ENCODE data around the gene RHBDL2.

RHBDL2 gene

GRCh38 chr1:38941527-38942019 lies at the start of gene RHBDL2:
TSS of gene RHBDL2 (minus strand) at chr1:38941830. CDS start at chr1:38919212, 22,618 bp downstream.
- no peak within 1 kb of the TSS for H3K4me2 ChIP-seq (ENCODE audit: low read length)
- no peaks in the 10 kb centered on the region for H3K79me2 ChIP-seq (ENCODE audit: control insufficient read depth, low read length)
- no peak within 1 kb of the TSS for H3K27ac ChIP-seq (ENCODE audit: low read depth, low read length)
- no peaks in the 10 kb centered on the region for H3K36me3 ChIP-seq (ENCODE audit: control insufficient read depth, low read length)
- no peaks in the 10 kb centered on the region for H3K9me2 ChIP-seq (replicated peaks; ENCODE audit: control insufficient read depth, low read length)
- no peaks in the 10 kb centered on the region for H3K9me3 ChIP-seq (ENCODE audit: control insufficient read depth, insufficient read depth, low read length)
- H3F3A ChIP-seq (ENCODE audit: control insufficient read depth, insufficient read depth), result no peaks in the 10 kb centered on the region
- TF ChIP-seq EZH2phosphoT487 (IDR thresholded peaks at IDR 0.05; ENCODE audit: borderline replicate concordance, low read length) (no peak), CTCF (IDR thresholded peaks at IDR 0.05; ENCODE audit: low read depth, low read length, poor library complexity, severe bottlenecking) (no peak)
- no peaks in the 10 kb centered on the region for H4K20me1 ChIP-seq (ENCODE audit: control insufficient read depth, insufficient read depth, low read depth, low read length)
- no peak within 1 kb of the TSS for H3K4me3 ChIP-seq (ENCODE audit: low read length)
- no peaks in the 10 kb centered on the region for H3K4me1 ChIP-seq (ENCODE audit: control insufficient read depth, low read length)
- no peaks in the 10 kb centered on the region for H3K27me3 ChIP-seq (ENCODE audit: control insufficient read depth, low read length)

GRCh38 chr1:38990738-38991637 lies 49.4 kb upstream of the RHBDL2 start, which contains the start of gene AKIRIN1:
TSS of gene AKIRIN1 (plus strand) at chr1:38991276. CDS start at chr1:38991381, 105 bp downstream.
- H3K36me3 ChIP-seq (ENCODE audit: control insufficient read depth, low read length), result peaks cover 33% of the 10 kb centered on the region
- H3K9me3 ChIP-seq (ENCODE audit: control insufficient read depth, insufficient read depth, low read length), result no peaks in the 10 kb centered on the region
- peaks cover 17% of the 10 kb centered on the region for H4K20me1 ChIP-seq (ENCODE audit: control insufficient read depth, insufficient read depth, low read depth, low read length)
- H3K9me2 ChIP-seq (replicated peaks; ENCODE audit: control insufficient read depth, low read length), result no peaks in the 10 kb centered on the region
- no peaks in the 10 kb centered on the region for H3F3A ChIP-seq (ENCODE audit: control insufficient read depth, insufficient read depth)
- peaks cover 4% of the 10 kb centered on the region; the same call in 1 of the 2 replicates for H3K27me3 ChIP-seq (ENCODE audit: control insufficient read depth, low read length)
- H3K27ac ChIP-seq (ENCODE audit: low read depth, low read length), result peak within 1 kb of the TSS; percentile 57
- H3K4me1 ChIP-seq (ENCODE audit: control insufficient read depth, low read length), result peaks cover 35% of the 10 kb centered on the region
- TF ChIP-seq CTCF (IDR thresholded peaks at IDR 0.05; ENCODE audit: low read depth, low read length, poor library complexity, severe bottlenecking) (no peak), EZH2phosphoT487 (IDR thresholded peaks at IDR 0.05; ENCODE audit: borderline replicate concordance, low read length) (no peak)
- H3K79me2 ChIP-seq (ENCODE audit: control insufficient read depth, low read length), result peaks cover 54% of the 10 kb centered on the region
- peak within 1 kb of the TSS; percentile 98 for H3K4me2 ChIP-seq (ENCODE audit: low read length)
- H3K4me3 ChIP-seq (ENCODE audit: low read length), result peak within 1 kb of the TSS; percentile 84

- H3K79me2 ChIP-seq (ENCODE audit: control insufficient read depth, low read length), result peaks cover 48% of the 10 kb centered on the region
- H3K9me3 ChIP-seq (ENCODE audit: control insufficient read depth, insufficient read depth, low read length), result no peaks in the 10 kb centered on the region
- H3K36me3 ChIP-seq (ENCODE audit: control insufficient read depth, low read length), result peaks cover 29% of the 10 kb centered on the region
- no peaks in the 10 kb centered on the region for H3K9me2 ChIP-seq (replicated peaks; ENCODE audit: control insufficient read depth, low read length)
- H3K27me3 ChIP-seq (ENCODE audit: control insufficient read depth, low read length), result peaks cover 8% of the 10 kb centered on the region; the same call in 1 of the 2 replicates
- no peaks in the 10 kb centered on the region for H3F3A ChIP-seq (ENCODE audit: control insufficient read depth, insufficient read depth)
- peaks cover 17% of the 10 kb centered on the region for H4K20me1 ChIP-seq (ENCODE audit: control insufficient read depth, insufficient read depth, low read depth, low read length)
- H3K27ac ChIP-seq (ENCODE audit: low read depth, low read length), result peak overlapping the region; percentile 57
- H3K4me2 ChIP-seq (ENCODE audit: low read length), result peak overlapping the region; percentile 98
- TF ChIP-seq CTCF (IDR thresholded peaks at IDR 0.05; ENCODE audit: low read depth, low read length, poor library complexity, severe bottlenecking), result no peak
- no peak for TF ChIP-seq EZH2phosphoT487 (IDR thresholded peaks at IDR 0.05; ENCODE audit: borderline replicate concordance, low read length)
- H3K4me1 ChIP-seq (ENCODE audit: control insufficient read depth, low read length), result peaks cover 30% of the 10 kb centered on the region
- peak overlapping the region; percentile 84 for H3K4me3 ChIP-seq (ENCODE audit: low read length)
These were observed 48.7 kb upstream of the RHBDL2 start for GRCh38 chr1:38990386-38990737.

Data from DOHH2 (cell line).